ENCODE results near the gene LAPTM5.

The LAPTM5 gene

GRCh38 chr1:30786264-30786991 lies 28.9 kb upstream of the LAPTM5 start:
- no peak for DNase-seq

GRCh38 chr1:30785714-30786113 lies 28.1 kb upstream of the LAPTM5 start:
- no peak for DNase-seq

DNA sequence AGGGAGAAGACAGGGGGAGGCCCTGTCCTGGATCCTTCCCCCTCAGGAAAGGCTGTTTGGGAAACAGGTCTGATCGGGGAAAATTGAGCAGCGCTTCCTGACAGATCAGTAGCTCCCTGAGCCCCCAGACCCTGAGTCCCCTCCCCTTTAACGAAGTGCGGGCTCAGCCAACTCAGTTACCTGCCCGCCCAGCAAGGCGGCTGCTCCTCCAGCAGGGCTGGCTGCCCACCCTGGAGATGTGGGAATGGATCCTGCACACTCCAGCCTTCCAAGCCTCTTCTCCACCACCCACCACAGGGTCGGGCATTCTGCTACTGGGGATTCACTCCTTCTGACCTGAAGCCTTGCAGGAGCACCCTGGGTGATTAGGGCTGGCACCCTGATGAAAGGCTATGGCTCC lies 27.6 kb upstream of the LAPTM5 start:
- no peak for DNase-seq

GRCh38 chr1:30783256-30783915 lies 25.8 kb upstream of the LAPTM5 start:
- DNase-seq: peak; percentile 64

DNA sequence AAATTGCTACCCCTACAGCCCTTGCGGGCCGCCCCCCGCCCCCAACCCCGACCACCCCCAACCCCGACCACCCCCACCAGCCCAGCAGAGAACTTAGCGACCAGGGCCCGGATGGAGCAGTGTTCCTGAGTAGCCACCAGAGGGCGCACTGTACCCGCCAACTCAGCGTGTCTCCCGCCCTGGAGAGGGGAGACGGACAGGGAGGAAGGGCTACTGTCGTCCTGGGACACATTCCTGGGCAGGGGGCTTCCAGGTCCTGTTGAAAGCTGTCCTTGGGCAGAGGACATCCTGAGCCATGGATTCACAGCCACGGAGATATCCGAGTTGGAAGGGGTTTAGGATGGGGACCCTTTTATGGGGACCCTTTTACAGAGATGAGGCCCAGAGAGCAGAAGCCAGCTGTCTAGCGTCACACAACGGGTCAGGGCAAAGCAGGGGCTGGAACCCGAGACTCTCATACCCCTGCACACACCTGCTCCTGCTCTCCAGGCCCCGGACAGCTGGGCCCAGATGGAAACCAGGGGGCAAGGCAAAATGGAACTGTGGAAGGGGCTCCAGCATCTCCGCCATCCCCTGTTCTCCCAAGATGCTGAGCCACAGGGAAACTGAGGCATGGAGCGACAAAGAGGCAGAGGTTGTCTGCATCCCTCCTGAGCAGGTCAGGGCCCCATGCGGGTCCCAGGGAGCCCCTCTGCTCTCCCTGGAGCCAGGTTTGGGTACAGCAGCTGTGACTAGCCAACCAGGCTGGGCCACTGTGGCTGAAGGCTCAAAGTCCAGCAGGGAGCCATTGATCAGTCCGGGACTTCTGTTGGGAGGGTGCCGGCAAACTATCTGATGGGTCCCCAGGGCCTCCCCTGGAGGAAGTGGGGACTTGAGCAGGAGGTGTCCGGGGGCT lies 25.0 kb upstream of the LAPTM5 start:
- peak; percentile 84 for DNase-seq

GRCh38 chr1:30781906-30782305 lies 24.3 kb upstream of the LAPTM5 start:
- no peak for DNase-seq

- no peak for DNase-seq
Measured at GRCh38 chr1:30780409-30780808, 22.8 kb upstream of the LAPTM5 start.

GRCh38 chr1:30779294-30780071 lies 21.9 kb upstream of the LAPTM5 start:
- peak; percentile 92 for DNase-seq

DNA sequence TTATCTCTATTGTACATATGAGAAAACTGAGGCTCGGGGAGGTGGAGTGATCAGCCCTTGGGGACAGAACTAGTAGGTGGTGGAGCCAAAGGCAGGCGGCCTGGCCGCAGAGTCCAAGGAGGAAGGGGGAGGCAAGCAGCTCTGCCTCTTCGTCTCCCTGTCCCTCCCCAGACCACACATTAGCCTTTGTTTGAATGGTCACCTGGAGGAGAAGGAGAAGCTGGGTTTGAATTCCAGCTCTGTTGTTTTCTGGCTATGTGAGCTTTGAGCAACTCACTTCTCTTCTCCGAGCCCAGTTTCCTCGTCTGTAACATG lies 21.4 kb upstream of the LAPTM5 start:
- DNase-seq: no peak

DNA sequence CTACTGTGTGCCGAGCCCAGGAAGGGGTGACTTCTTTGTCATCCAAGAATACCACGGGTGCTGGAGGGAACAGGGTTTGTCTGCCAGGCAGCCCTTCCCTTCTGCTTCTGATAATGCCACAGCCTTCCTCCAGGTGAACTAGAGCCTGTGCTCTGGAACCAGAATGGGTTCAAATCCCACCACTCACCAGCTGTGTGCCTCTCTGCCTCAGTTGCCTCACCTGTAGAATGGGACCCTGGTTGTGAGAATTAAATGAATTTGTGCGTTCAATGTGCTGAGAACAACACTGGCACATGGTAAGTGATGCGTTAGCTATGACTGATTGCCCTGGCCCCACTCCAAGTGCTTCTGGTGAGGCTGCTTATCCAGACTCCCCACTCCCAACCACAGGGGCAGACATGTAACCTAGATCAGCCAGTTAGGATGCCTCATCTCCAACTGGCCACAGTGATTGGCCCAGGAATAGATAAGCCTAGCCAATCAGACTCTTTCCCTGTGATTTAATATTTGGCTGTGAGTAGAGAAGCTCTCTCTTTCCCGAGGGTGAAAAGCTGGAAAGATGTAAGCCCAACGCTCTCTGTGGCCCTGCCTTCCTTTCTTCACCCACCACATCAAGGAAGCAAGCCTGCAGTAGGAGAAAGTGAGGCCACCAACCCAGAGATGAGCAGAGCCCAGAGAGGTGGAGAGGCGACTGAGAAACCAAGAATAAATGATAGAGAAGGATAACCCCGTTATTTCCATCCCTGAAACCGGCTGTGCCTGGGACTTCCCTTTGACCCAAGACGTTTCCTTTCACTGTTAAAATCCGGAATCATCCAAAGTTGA lies 20.8 kb upstream of the LAPTM5 start:
- DNase-seq: peak; percentile 58

DNA sequence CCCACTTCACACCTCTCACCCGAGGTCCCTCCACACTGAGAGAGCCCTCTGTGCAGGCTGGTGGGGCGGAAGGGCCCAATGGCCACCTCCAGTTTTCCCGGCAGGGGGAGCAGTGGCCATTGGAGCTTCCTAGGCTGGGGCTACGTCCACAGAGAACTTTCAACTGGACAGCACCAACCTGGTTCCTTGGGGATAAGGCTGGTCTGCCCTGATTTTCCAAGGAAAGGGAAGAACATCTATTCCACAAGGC lies 20.3 kb upstream of the LAPTM5 start:
- no peak for DNase-seq

- DNase-seq: peak; percentile 56
Measured at GRCh38 chr1:30777060-30777903, 19.7 kb upstream of the LAPTM5 start.

GRCh38 chr1:30776097-30777059 lies 18.8 kb upstream of the LAPTM5 start:
- no peak for DNase-seq

DNA sequence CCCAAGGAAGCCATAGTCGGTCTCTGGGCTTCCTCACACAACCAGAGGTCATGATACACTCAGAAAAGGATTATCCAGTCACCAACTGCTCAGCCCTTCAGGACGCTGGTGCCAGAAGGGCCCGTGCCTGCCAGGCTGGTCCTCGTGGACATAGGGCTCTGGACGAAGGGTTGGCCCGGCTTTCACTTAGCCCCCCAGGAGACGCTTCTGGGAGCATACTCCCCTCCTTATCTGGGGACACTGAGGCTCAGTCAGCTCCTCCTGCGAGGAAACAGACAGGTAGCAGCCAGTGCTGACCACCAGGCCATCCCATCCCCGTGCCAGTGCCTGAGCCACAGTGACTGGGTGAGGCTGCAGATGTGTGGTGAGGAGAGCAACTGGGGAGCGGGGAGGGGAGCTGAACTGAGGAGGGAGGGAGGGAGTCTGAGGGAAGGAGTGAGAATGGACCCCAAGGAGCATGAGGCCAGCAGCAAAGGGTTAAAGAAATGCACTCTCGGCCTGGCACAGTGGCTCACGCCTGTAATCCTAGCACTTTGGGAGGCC lies 17.9 kb upstream of the LAPTM5 start:
- no peak for DNase-seq

DNA sequence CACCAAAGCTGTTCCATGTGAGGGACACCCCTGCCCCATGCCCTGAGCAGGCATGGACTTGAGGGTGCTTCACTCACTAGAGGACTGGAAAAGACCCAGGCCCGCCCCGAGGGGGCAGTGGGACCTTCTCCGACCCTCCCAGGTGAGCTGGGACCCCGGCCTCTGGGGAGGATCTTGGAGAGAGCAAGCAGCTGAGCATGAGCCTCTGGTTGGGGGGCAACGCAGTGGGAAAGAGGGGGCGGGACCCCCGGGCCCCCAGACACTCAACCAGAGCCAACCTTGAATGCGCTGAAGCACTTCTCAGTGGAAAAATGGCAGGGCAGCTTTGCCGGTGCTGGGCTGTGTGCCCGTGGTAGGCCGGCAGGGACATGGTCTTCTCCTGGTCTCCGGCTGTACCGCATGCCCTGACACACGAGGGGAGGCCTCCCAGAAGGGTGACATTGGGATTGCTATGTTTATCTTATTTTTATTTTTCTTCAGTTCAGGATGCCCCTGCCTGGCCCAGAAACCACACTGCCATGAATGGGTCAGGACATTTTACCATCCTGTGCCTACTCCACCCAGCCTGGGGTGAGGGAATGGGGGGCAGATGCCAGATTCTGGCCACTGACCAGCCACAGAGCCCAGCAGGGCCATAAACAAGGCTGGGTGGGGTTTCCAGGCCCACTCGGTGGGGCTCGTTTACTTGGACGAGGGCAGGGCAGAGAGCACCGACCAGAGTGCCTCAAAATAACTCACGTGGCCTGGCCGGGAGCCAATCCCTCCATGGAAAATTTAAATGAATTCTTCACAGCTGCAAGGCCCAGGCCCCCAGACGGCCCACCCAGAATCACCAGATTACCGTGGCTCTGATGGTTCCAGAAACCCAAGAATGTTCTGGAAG lies 17.2 kb upstream of the LAPTM5 start:
- DNase-seq: peak; percentile 57

- DNase-seq: no peak
Measured at GRCh38 chr1:30773722-30774358, 16.3 kb upstream of the LAPTM5 start.

DNA sequence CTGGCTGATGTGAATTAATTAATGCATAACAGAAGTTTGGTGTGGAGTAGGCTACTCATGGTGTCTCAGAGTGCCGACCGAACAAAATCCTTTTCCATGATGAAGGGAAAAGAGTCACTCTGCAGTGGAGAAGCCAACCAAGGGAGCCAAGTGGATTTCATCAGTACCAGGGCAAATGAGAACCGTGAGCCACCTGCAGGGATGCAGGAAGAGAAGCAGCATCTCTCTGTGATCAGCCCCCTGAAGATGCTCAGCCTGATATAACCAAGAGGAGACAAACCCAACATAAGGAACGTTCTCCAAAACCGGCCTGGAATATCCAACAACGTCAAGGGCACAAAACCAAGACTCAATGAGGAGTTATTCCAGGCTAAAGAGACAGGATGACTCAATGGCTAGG lies 13.4 kb upstream of the LAPTM5 start:
- no peak for DNase-seq

- peak; percentile 62 for DNase-seq
Measured at GRCh38 chr1:30770150-30770549, 12.6 kb upstream of the LAPTM5 start.
